Left lung (tissue), 10 donors: ENCODE results near the gene DNAAF8. TPM values are rescaled to one million over a fixed set of nuclear protein-coding genes. Genes with fewer than 3 reads are reported as not detected.

Experiments used
- ATAC-seq: fragments of 200-7000 bp; cut with Tn5 transposase; one replicate; pipeline ENCODE4 v1.9.1; 2020; ENCODE audit warnings: moderate library complexity
- DNase-seq, 4 donors: peaks; one replicate each; pipeline ENCODE4 v3.0.0-alpha.2; 2013 to 2020
- H3K27ac ChIP-seq, 2 donors: fragments of 200-600 bp; sonication (generic) in 1 of 2; one replicate each; pipeline versions ENCODE4 v1.5.0 to v1.8.0; 2020 to 2021
- H3K27me3 ChIP-seq, 2 donors: fragments of 200-600 bp; sonication (generic) in 1 of 2; one replicate each; pipeline versions ENCODE4 v1.5.0 to v1.8.0; 2020 to 2021
- H3K36me3 ChIP-seq, 2 donors: fragments of 200-600 bp; sonication (generic) in 1 of 2; one replicate each; pipeline versions ENCODE4 v1.5.0 to v1.8.0; 2020 to 2021
- H3K4me1 ChIP-seq, 2 donors: fragments of 200-600 bp; one replicate each; pipeline ENCODE4 v1.8.0; 2021
- H3K4me3 ChIP-seq, 2 donors: fragments of 200-600 bp; sonication (generic) in 1 of 2; one replicate each; pipeline versions ENCODE4 v1.5.0 to v1.8.0; 2020 to 2021; ENCODE audit warnings: mild to moderate bottlenecking in 1 of 2
- H3K9me3 ChIP-seq, 2 donors: fragments of 200-600 bp; sonication (generic) in 1 of 2; one replicate each; pipeline versions ENCODE4 v1.5.0 to v1.8.0; 2020 to 2021
- CTCF ChIP-seq, 2 donors: fragments of 200-600 bp; sonication (generic) in 1 of 2; IDR thresholded peaks; one replicate each; pipeline versions ENCODE4 v1.5.0 to v1.8.0; 2021; ENCODE audit warnings: antibody characterized with exemption in 2 of 2
- intact Hi-C, 2 donors: fragments of 100-400 bp; cut with DNase I; formaldehyde crosslinking; loops; one replicate each; pipeline versions ENCODE4 v1.11.2 to v1.14.2; 2022
- polyA plus RNA-seq, 6 donors: library from polyadenylated mRNA; unstranded; fragments of 120-200 nt; gene quantifications; one replicate each; pipeline ENCODE4 v1.2.1, GENCODE V29; 2013; ENCODE audit not compliant: insufficient read length in 6 of 6
- total RNA-seq, 2 donors: library from RNA; stranded (reverse); fragmentation: NEBNext Ultra II Directional; extraction: Animal tissue kit (Norgen Biotek cat#: 25700); gene quantifications; one replicate each; pipeline ENCODE4 v1.2.1, GENCODE V29; 2021
- donor health status: DM: no; HTN: yes; CAD: no.
- donor health status: DM: no; HTN: no; CAD: no.

Gene DNAAF8
- total and polyA plus RNA-seq, 8 donors: 1.2 to 4.2 (median 2.9) TPM

GRCh38 chr16:4744555-4745273 is 10.4 kb downstream of the DNAAF8 start:
- no peak for ATAC-seq
- TF ChIP-seq CTCF (IDR thresholded peaks at IDR 0.05): no peak

GRCh38 chr16:4745274-4745569 is 10.9 kb downstream of the DNAAF8 start:
- peaks cover 0 to 14% of the 10 kb centered on the region in 2 donors for H3K36me3 ChIP-seq
- H3K4me1 ChIP-seq: no peaks in the 10 kb centered on the region
- no peaks in the 10 kb centered on the region for H3K9me3 ChIP-seq
- no peak for TF ChIP-seq CTCF (IDR thresholded peaks at IDR 0.05)
- H3K27me3 ChIP-seq: no peaks in the 10 kb centered on the region
- DNase-seq: peak in 1 of 4 donors; percentile 30
- intact Hi-C loops: no loop called here
- no peak overlapping the region for H3K27ac ChIP-seq
- H3K4me3 ChIP-seq: no peak overlapping the region
- ATAC-seq: no peak

More at GRCh38 chr16:4744555-4745273, 10.4 kb downstream of the DNAAF8 start:
- Histone ChIP-seq H3K27me3 (no peaks in the 10 kb centered on the region), H3K9me3 (no peaks in the 10 kb centered on the region), H3K36me3 (peaks cover 0 to 9% of the 10 kb centered on the region in 2 donors), H3K4me1 (no peaks in the 10 kb centered on the region), H3K27ac (no peak overlapping the region), H3K4me3 (no peak overlapping the region)
- peak in 1 of 4 donors; percentile 55 for DNase-seq
- intact Hi-C loops: no loop called here

- H3K4me3 ChIP-seq: no peak overlapping the region
- H3K27ac ChIP-seq: no peak overlapping the region
- no peak for TF ChIP-seq CTCF (IDR thresholded peaks at IDR 0.05)
- H3K4me1 ChIP-seq: no peaks in the 10 kb centered on the region
- no peaks in the 10 kb centered on the region for H3K27me3 ChIP-seq
- DNase-seq: peak in 1 of 4 donors; percentile 25
- no peaks in the 10 kb centered on the region for H3K9me3 ChIP-seq
- H3K36me3 ChIP-seq: peaks cover 0 to 24% of the 10 kb centered on the region in 2 donors
- ATAC-seq: no peak
- intact Hi-C loops: no loop called here
Observed at GRCh38 chr16:4746215-4746614, 11.9 kb downstream of the DNAAF8 start.

- H3K27ac ChIP-seq: no peak overlapping the region
- intact Hi-C loops: no loop called here
- H3K4me3 ChIP-seq: no peak overlapping the region
- TF ChIP-seq CTCF (IDR thresholded peaks at IDR 0.05): no peak
- DNase-seq (peak in 2 of 4 donors; percentile 45 to 64), ATAC-seq (no peak)
- no peaks in the 10 kb centered on the region for H3K4me1 ChIP-seq
- H3K9me3 ChIP-seq: no peaks in the 10 kb centered on the region
- H3K36me3 ChIP-seq: peaks cover 0 to 32% of the 10 kb centered on the region in 2 donors
- no peaks in the 10 kb centered on the region for H3K27me3 ChIP-seq
Observed at GRCh38 chr16:4746991-4747574, 12.7 kb downstream of the DNAAF8 start.

GRCh38 chr16:4747906-4748681 is 13.8 kb downstream of the DNAAF8 start:
- H3K9me3 ChIP-seq: no peaks in the 10 kb centered on the region
- no peaks in the 10 kb centered on the region for H3K27me3 ChIP-seq
- H3K36me3 ChIP-seq: peaks cover 0 to 42% of the 10 kb centered on the region in 2 donors
- intact Hi-C loops: no loop called here
- H3K4me1 ChIP-seq: no peaks in the 10 kb centered on the region
- no peak for ATAC-seq
- TF ChIP-seq CTCF (IDR thresholded peaks at IDR 0.05): no peak
- peak in 1 of 4 donors; percentile 36 for DNase-seq
- no peak overlapping the region for H3K4me3 ChIP-seq
- no peak overlapping the region for H3K27ac ChIP-seq
